ENCODE results near the gene BRAT1. TPM values are rescaled to one million over a fixed set of nuclear protein-coding genes. Genes with fewer than 3 reads are reported as not detected.
A peak's percentile ranks its signal among the peaks of the same experiment; 100 is the strongest.

BRAT1 gene
- total and polyA plus RNA-seq, 2 experiments from 2014 or later, result 19.2 to 45.0 TPM

DNA sequence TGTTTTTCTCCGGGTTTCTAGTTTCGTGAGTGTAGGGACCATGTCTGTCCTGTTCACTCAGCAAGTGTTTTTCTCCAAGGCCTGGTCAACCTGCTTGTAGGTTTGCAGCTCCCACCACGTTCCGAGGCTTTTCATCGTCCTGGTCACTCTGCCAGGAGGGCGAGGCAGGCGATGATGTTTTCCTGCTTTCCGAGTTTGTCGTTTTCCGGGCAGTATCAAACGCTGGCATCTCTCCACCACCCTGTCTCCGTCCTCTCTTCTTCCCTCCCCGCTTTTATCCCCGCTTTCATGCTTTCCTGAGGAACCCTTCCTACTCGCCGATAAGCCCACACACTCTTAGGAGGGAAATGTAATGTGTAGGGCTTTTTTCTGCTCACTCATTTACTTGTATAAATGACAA is 14.7 kb upstream of the BRAT1 start:
- no peak overlapping the region for H3K27ac ChIP-seq
- no peak overlapping the region for H3K4me2 ChIP-seq
- H3K9me2 ChIP-seq (replicated peaks; ENCODE audit: insufficient read depth), result no peaks in the 10 kb centered on the region
- H2AFZ ChIP-seq, result no peak overlapping the region
- no peaks in the 10 kb centered on the region for H3K27me3 ChIP-seq
- TF ChIP-seq CTCF (IDR thresholded peaks at IDR 0.05; ENCODE audit: poor library complexity), result no peak
- no peak for TF ChIP-seq EZH2 (IDR thresholded peaks at IDR 0.05; ENCODE audit: borderline replicate concordance)
- TF ChIP-seq EZH2phosphoT487 (IDR thresholded peaks at IDR 0.05; ENCODE audit: low read depth, severe bottlenecking, unreplicated experiment), result no peak
- H3K9me3 ChIP-seq (ENCODE audit: low read depth), result no peaks in the 10 kb centered on the region
- no peaks in the 10 kb centered on the region for H3K36me3 ChIP-seq (replicated peaks; ENCODE audit: insufficient read depth, low read depth)
- no peak overlapping the region for H3K4me3 ChIP-seq
- H3K79me2 ChIP-seq, result peaks cover 14% of the 10 kb centered on the region
- H3K4me1 ChIP-seq (ENCODE audit: insufficient read depth), result peaks cover 10% of the 10 kb centered on the region
- no peak for DNase-seq (ENCODE audit: low spot score)
- H4K20me1 ChIP-seq (ENCODE audit: insufficient read depth, poor library complexity, severe bottlenecking), result no peaks in the 10 kb centered on the region
- 81% methylated on average over 16 of the region's 16 CpGs for WGBS (ENCODE audit: low lambda C conversion rate, missing lambda C conversion rate)

DNA sequence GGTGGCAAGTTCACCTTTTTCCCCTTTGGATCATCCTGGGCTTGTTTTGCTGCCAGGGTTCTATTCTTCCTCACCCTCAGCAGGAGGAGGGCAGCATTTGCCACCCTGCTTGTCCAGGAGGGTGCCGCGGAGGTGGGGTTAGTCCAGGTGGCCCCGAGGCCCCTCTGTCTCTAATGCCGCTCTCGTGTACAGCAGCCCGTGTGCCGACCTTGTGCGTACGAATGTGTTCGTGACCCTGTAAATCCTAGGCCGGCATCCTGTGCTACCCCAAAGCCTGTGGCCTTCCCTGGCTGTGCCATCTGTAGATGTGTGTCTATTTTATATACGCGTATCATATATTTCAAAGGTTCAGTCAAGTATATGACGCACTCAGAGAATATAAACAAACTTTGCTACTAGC is 14.1 kb upstream of the BRAT1 start:
- WGBS (ENCODE audit: low lambda C conversion rate, missing lambda C conversion rate), result 88% methylated on average over 14 of the region's 14 CpGs
- H3K36me3 ChIP-seq (replicated peaks; ENCODE audit: insufficient read depth, low read depth), result no peaks in the 10 kb centered on the region
- no peak for TF ChIP-seq EZH2 (IDR thresholded peaks at IDR 0.05; ENCODE audit: borderline replicate concordance)
- TF ChIP-seq EZH2phosphoT487 (IDR thresholded peaks at IDR 0.05; ENCODE audit: low read depth, severe bottlenecking, unreplicated experiment), result no peak
- no peak for TF ChIP-seq CTCF (IDR thresholded peaks at IDR 0.05; ENCODE audit: poor library complexity)

DNA sequence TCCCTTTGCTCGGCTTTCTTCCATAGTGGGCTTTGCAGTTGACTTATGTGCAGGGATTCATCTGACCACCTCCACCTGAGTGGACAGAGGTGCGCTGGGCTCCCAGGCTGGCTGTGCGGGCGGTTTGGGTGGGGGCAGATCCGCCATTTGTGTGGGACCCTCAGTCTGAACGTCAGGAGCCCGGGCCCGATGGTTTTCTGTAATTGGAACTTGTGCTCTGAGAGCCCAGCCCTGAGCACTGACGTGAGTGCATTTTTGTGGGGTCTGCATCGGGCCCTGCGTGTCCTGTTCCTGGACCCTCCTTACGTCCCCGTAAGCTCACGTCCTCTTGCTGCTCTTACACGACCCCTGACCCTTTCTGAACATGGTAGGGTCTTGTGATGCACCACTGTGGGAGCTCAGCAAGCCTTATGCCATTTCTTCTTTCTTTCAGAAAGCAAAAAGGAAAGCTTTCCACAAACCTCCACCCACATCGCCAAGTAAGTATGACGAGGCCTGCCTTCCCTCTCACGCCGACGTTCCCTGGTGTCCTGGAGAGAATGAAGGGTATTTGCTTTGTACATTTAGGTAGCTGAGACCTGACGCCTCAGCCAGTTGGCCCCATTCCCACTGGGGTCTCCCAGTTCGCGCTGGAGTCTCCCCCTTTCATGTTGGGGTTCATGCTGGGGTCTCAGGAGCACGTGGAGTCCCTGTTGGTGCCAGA is 13.3 kb upstream of the BRAT1 start:
- Histone ChIP-seq H3K4me3 (no peak overlapping the region), H3K9me2 (replicated peaks; ENCODE audit: insufficient read depth) (no peaks in the 10 kb centered on the region), H2AFZ (no peak overlapping the region), H4K20me1 (ENCODE audit: insufficient read depth, poor library complexity, severe bottlenecking) (no peaks in the 10 kb centered on the region), H3K9me3 (ENCODE audit: low read depth) (no peaks in the 10 kb centered on the region), H3K27ac (no peak overlapping the region), H3K27me3 (no peaks in the 10 kb centered on the region), H3K4me2 (no peak overlapping the region), H3K79me2 (peaks cover 26% of the 10 kb centered on the region), H3K4me1 (ENCODE audit: insufficient read depth) (peaks cover 10% of the 10 kb centered on the region), H3K36me3 (replicated peaks; ENCODE audit: insufficient read depth, low read depth) (no peaks in the 10 kb centered on the region)
- WGBS (ENCODE audit: low lambda C conversion rate, missing lambda C conversion rate), result 95% methylated on average over 24 of the region's 24 CpGs
- DNase-seq (ENCODE audit: low spot score), result no peak
- TF ChIP-seq EZH2 (IDR thresholded peaks at IDR 0.05; ENCODE audit: borderline replicate concordance) (no peak), EZH2phosphoT487 (IDR thresholded peaks at IDR 0.05; ENCODE audit: low read depth, severe bottlenecking, unreplicated experiment) (no peak)

More for the DNA sequence above, 14.1 kb upstream of the BRAT1 start:
- Histone ChIP-seq H3K4me2 (no peak overlapping the region), H3K27ac (no peak overlapping the region), H3K9me2 (replicated peaks; ENCODE audit: insufficient read depth) (no peaks in the 10 kb centered on the region), H2AFZ (no peak overlapping the region), H3K4me3 (no peak overlapping the region), H4K20me1 (ENCODE audit: insufficient read depth, poor library complexity, severe bottlenecking) (no peaks in the 10 kb centered on the region), H3K79me2 (peaks cover 20% of the 10 kb centered on the region), H3K27me3 (no peaks in the 10 kb centered on the region), H3K4me1 (ENCODE audit: insufficient read depth) (peaks cover 10% of the 10 kb centered on the region), H3K9me3 (ENCODE audit: low read depth) (no peaks in the 10 kb centered on the region)
- no peak for DNase-seq (ENCODE audit: low spot score)

DNA sequence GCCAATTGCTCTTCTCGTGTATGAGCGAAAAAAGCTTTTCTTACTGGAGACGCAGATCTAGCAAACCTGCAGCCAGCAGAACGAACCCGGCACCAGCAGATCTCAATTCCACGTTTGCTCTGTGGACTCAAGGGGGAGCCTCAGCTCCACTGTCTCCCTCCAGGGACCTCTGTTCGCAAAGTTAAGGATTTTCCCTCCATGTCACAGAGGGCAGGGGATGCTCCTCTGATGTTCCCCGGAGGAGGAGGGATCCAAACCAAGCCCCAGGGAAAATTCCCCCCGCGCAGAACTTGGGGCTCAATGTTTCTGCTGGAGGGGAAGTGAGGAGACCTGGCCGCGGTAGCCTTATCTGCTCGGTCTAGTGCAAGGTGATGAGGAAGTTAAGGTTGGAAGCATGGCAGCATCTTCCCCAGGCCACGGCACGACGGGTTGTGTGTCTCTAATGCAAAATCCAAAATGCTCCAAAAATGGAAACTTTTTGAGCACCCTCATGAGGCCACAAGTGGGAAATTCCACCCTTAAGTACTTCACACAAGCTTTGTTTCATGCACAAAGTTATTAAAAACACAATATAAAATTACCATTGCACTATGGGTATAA is 12.5 kb upstream of the BRAT1 start:
- Histone ChIP-seq H3K9me3 (ENCODE audit: low read depth) (no peaks in the 10 kb centered on the region), H3K4me1 (ENCODE audit: insufficient read depth) (peaks cover 10% of the 10 kb centered on the region), H3K27me3 (no peaks in the 10 kb centered on the region), H2AFZ (no peak overlapping the region), H3K9me2 (replicated peaks; ENCODE audit: insufficient read depth) (no peaks in the 10 kb centered on the region), H3K4me2 (no peak overlapping the region), H3K4me3 (no peak overlapping the region), H3K79me2 (peaks cover 33% of the 10 kb centered on the region), H3K27ac (no peak overlapping the region), H4K20me1 (ENCODE audit: insufficient read depth, poor library complexity, severe bottlenecking) (no peaks in the 10 kb centered on the region), H3K36me3 (replicated peaks; ENCODE audit: insufficient read depth, low read depth) (no peaks in the 10 kb centered on the region)
- TF ChIP-seq CTCF (IDR thresholded peaks at IDR 0.05; ENCODE audit: poor library complexity) (peak; percentile 51), EZH2phosphoT487 (IDR thresholded peaks at IDR 0.05; ENCODE audit: low read depth, severe bottlenecking, unreplicated experiment) (no peak), EZH2 (IDR thresholded peaks at IDR 0.05; ENCODE audit: borderline replicate concordance) (no peak)
- peak; percentile 52 for DNase-seq (ENCODE audit: low spot score)
- 71% methylated on average over 16 of the region's 16 CpGs for WGBS (ENCODE audit: low lambda C conversion rate, missing lambda C conversion rate)

Measured in hepatocyte (in vitro differentiated cells).